Placental pericyte (primary cell): ENCODE results near the gene FBL. TPM values are rescaled to one million over a fixed set of nuclear protein-coding genes. Genes with fewer than 3 reads are reported as not detected.

Experiments
- small RNA-seq: library from RNA; depleted of rRNA; stranded (forward); fragments of <200 nt; gene quantifications from one replicate; pipeline ENCODE3, GENCODE V24; 2012; ENCODE audit warnings: low replicate concordance
- total RNA-seq: library from RNA; depleted of rRNA; stranded (reverse); fragments of >200 nt; gene quantifications from 2 replicates; pipeline ENCODE4 v1.2.3, GENCODE V29; 2012

The FBL gene
- total RNA-seq, result 101 and 130 TPM in 2 replicates

DNA sequence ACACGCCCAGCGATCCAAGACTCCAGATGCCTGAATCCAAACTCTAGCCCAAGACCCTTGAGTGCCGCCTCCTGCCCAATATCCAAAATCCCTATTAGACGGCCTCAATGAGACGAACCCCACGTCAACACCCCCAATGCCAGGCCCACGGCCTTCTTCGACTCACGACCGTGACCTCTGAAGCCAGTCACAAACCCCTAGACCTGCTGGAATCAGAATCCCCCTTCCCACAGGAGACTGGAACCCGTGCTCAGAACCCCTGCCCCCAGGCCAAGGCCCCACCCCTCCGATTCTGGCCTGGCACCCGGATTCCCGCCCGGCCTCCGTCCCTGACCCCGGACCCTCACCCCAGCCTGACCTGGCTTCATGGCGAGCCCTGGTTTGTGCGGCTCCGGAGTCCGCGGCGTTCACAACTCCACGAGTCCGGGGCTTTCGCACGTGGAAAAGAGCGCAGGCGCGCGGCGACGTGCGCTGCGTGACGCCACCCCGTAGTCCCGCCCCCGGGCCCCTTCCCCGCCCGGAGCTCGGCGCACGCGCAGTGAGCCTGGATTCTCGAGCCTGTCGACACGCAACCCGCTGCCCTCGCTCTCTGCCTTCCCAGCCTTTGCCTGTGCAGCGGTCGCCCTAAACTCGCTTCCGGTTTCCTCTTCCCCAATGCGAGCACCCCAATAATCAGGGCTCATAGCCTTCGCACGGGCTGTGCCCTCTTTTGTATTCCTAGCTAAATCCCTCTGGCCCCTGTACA is at the start of gene FBL:
Gene FBL (minus strand): TSS at position 447 of the 745 bp plus-strand sequence. CDS start 79 bp downstream, at position 368.

DNA sequence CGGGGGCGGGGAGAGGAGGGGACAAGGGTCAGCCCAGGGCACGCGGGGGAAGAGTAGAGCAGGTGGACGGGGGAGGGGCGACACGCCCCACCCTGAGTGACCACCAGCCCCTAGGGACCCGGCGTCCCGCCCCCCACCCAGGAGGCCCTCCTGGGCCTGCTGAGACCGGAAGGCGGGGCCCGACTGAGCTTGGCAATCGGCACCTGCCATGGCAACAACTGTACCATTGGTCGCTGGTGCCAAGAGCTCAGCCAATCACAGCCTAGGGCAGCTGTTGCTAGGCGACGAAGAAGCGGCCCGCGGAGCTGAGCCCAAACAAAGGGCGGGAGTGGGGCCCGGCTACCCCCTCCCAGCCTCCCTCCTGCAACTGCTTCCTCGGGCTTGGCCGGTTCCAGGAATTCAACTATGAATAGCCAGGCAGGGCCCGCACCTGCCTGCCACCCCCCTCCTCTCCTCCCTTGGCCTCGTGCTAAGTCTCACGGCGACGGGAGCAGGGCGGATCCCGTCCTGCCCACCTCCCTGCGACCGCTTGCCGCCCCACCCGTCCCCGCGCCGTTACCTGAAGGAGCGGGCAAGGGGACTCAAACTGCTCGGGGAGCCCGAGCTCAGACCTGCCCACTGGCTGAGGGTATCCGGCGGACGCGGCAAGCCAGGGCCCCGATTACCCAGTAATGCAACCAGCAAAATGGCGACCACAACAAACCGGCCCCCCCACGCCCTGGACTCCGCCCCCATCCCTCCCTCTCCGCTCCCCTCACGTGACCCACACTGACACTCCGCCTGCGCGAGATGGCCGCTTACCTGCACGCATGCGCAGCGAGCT is 12.5 kb downstream of the FBL start, which contains the start of gene DYRK1B:
Gene DYRK1B (minus strand): TSS at position 699 of the 823 bp plus-strand sequence. CDS start 2,295 bp downstream, outside the sequence.

Small RNAs within 50 kb of the gene (small RNA-seq; reads per million reads assigned to genes)
- not detected for gene MIR6719

Other genes with a start within 250 kb of the FBL start
- gene LGALS13, start 243.9 kb downstream of the FBL start, total RNA-seq, result not detected in 2 replicates
- gene LGALS16, start 190.5 kb downstream of the FBL start, total RNA-seq, result not detected in 2 replicates
- gene LGALS14, start 141.9 kb downstream of the FBL start, total RNA-seq, result not detected in 2 replicates
- not detected in 2 replicates for gene CLC, start 108.3 kb downstream of the FBL start, total RNA-seq
- not detected in 2 replicates for gene LEUTX, start 67.5 kb downstream of the FBL start, total RNA-seq
- gene DYRK1B, start 12.2 kb downstream of the FBL start, total RNA-seq, result 10.6 and 19.5 TPM in 2 replicates
- under 0.01 TPM in 2 replicates for gene FCGBP, start 88.3 kb upstream of the FBL start, total RNA-seq
- gene PSMC4, start 124.8 kb upstream of the FBL start, total RNA-seq, result 148 and 218 TPM in 2 replicates
- gene ZNF546, start 150.7 kb upstream of the FBL start, total RNA-seq, result 4.2 and 4.3 TPM in 2 replicates
- 11.2 and 13.1 TPM in 2 replicates for gene ZNF780B, start 209.9 kb upstream of the FBL start, total RNA-seq
- 10.7 and 11.4 TPM in 2 replicates for gene ZNF780A, start 244.6 kb upstream of the FBL start, total RNA-seq